CD4-positive, alpha-beta memory T cell (primary cell): ENCODE measurements around the gene NBAS. TPM values are rescaled to one million over a fixed set of nuclear protein-coding genes. Genes with fewer than 3 reads are reported as not detected.
A peak's percentile ranks its signal among the peaks of the same experiment; 100 is the strongest.

Experiments
- CTCF ChIA-PET: fragments of 350-600 bp; sonication (Branson Sonifier 250); formaldehyde crosslinking; loops from one replicate; lab custom pipeline; 2021; ENCODE audit warnings: inconsistent platforms; ENCODE audit not compliant: partially characterized antibody; lab: Charles Lee
- POLR2A ChIA-PET: fragments of 350-600 bp; sonication (Branson Sonifier 250); formaldehyde crosslinking; loops from one replicate; lab custom pipeline; 2021; ENCODE audit not compliant: partially characterized antibody; lab: Charles Lee
- DNase-seq, 5 donors: peaks; one replicate each; pipeline versions ENCODE4 v3.0.0 to v3.0.0-alpha.2; 2020 to 2022; ENCODE audit warnings: mixed read lengths in 1 of 5
- H3K27ac ChIP-seq: one replicate; pipeline ENCODE4 v1.7.0; 2013; ENCODE audit warnings: low read depth, low read length
- H3K27me3 ChIP-seq: 2 replicates; pipeline ENCODE4 v1.7.0; 2013; ENCODE audit warnings: mild to moderate bottlenecking, low read length, moderate library complexity; ENCODE audit not compliant: insufficient read depth
- H3K36me3 ChIP-seq: 2 replicates; pipeline ENCODE4 v1.7.0; 2013; ENCODE audit warnings: mild to moderate bottlenecking, low read length, moderate library complexity; ENCODE audit not compliant: insufficient read depth
- H3K4me1 ChIP-seq: 2 replicates; pipeline ENCODE4 v1.7.0; 2013; ENCODE audit warnings: mild to moderate bottlenecking, low read length, moderate library complexity; ENCODE audit not compliant: insufficient read depth
- H3K4me3 ChIP-seq, 2 donors: one replicate each; pipeline ENCODE4 v1.7.0; 2013; ENCODE audit warnings: low read length in 2 of 2, mild to moderate bottlenecking in 1 of 2
- H3K9me3 ChIP-seq, 2 donors: one replicate each; pipeline ENCODE4 v1.7.0; 2013; ENCODE audit warnings: low read length in 2 of 2, control low read depth in 1 of 2; ENCODE audit not compliant: control insufficient read depth in 1 of 2
- H3K27ac Mint-ChIP-seq, 7 donors: one replicate each; pipeline ENCODE4 v1.8.0; 2020 to 2021; ENCODE audit warnings: mixed read lengths in 7 of 7, mild to moderate bottlenecking in 6 of 7, inconsistent platforms in 3 of 7, moderate library complexity in 3 of 7
- H3K27me3 Mint-ChIP-seq, 2 donors: one replicate each; pipeline ENCODE4 v1.8.0; 2020 to 2021; ENCODE audit warnings: mixed read lengths in 2 of 2
- H3K36me3 Mint-ChIP-seq, 2 donors: one replicate each; pipeline ENCODE4 v1.8.0; 2020 to 2021; ENCODE audit warnings: mixed read lengths in 2 of 2, inconsistent platforms in 1 of 2, mild to moderate bottlenecking in 1 of 2
- H3K4me1 Mint-ChIP-seq, 4 donors: one replicate each; pipeline ENCODE4 v1.8.0; 2020 to 2021; ENCODE audit warnings: mixed read lengths in 4 of 4, mild to moderate bottlenecking in 1 of 4
- H3K4me3 Mint-ChIP-seq, 8 donors: one replicate each; pipeline ENCODE4 v1.8.0; 2020 to 2021; ENCODE audit warnings: mixed read lengths in 8 of 8, mild to moderate bottlenecking in 7 of 8, moderate library complexity in 6 of 8, inconsistent platforms in 3 of 8
- H3K9me3 Mint-ChIP-seq, 8 donors: one replicate each; pipeline ENCODE4 v1.8.0; 2020 to 2021; ENCODE audit warnings: mixed read lengths in 8 of 8, mild to moderate bottlenecking in 5 of 8, inconsistent platforms in 3 of 8, moderate library complexity in 1 of 8
- intact Hi-C: fragments of 100-400 bp; cut with micrococcal nuclease; formaldehyde crosslinking; loops from one replicate; pipeline ENCODE4 v1.15.1; 2023
- polyA plus RNA-seq, 2 donors: library from polyadenylated mRNA; unstranded; fragments of 300-500 nt; fragmentation: Illumina TruSeq; gene quantifications; one replicate each; pipeline ENCODE4 v1.2.3, GENCODE V29; 2021
- total RNA-seq, 2 experiments: library from RNA; stranded (reverse); gene quantifications; one replicate each; pipeline ENCODE4 v1.2.3, GENCODE V29; 2021

NBAS gene
- total and polyA plus RNA-seq, 4 experiments from 2014 or later: 16.1 to 37.0 (median 27.1) TPM

DNA sequence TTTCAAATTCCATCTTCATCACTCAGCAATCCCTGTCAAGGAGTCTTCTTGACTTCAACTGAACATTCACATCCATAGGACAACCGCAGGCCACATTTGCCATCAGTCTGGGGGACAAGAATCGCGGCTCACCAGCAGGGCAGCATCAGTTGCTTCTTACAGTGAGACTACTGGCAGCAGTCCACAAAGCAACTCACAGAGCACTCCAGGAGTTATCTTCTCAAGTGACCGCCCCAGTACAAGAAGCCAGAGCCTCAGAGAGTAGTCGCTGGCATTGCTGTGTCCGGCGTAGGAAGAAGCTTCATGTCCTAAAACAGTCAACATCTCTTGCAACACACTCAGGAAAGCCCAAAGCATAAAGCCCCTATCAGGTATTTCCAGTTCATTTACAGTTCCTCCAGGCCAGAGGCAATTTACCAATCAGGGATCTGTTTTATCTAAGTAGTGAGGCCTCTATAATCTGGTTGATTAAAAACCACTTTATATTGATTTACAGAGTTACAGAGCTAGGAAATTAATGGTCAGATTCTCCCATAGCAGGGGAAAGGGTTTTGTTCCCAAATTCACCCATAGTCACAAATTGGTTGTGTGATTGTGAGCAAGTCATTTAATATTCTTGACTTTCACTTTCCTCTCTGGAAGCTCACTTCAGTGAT, 177.3 kb downstream of the NBAS start:
- peaks cover 49 to 59% of the 10 kb centered on the region in 2 donors for H3K36me3 Mint-ChIP-seq
- H3K9me3 ChIP-seq: no peaks in the 10 kb centered on the region
- no peak overlapping the region for H3K27ac ChIP-seq
- peak overlapping the region in 2 of 7 donors; percentile 24 to 60 for H3K27ac Mint-ChIP-seq
- no peaks in the 10 kb centered on the region for H3K27me3 Mint-ChIP-seq
- H3K36me3 ChIP-seq: peaks cover 14% of the 10 kb centered on the region
- DNase-seq: no peak
- peaks cover 0 to 1% (median 0%) of the 10 kb centered on the region in 4 donors for H3K4me1 Mint-ChIP-seq
- H3K27me3 ChIP-seq: no peaks in the 10 kb centered on the region
- no peaks in the 10 kb centered on the region for H3K4me1 ChIP-seq
- ChIA-PET CTCF (no interaction called here), POLR2A (no interaction called here)
- H3K4me3 Mint-ChIP-seq: no peak overlapping the region
- H3K4me3 ChIP-seq: no peak overlapping the region
- intact Hi-C loops: no loop called here
- H3K9me3 Mint-ChIP-seq: no peaks in the 10 kb centered on the region

DNA sequence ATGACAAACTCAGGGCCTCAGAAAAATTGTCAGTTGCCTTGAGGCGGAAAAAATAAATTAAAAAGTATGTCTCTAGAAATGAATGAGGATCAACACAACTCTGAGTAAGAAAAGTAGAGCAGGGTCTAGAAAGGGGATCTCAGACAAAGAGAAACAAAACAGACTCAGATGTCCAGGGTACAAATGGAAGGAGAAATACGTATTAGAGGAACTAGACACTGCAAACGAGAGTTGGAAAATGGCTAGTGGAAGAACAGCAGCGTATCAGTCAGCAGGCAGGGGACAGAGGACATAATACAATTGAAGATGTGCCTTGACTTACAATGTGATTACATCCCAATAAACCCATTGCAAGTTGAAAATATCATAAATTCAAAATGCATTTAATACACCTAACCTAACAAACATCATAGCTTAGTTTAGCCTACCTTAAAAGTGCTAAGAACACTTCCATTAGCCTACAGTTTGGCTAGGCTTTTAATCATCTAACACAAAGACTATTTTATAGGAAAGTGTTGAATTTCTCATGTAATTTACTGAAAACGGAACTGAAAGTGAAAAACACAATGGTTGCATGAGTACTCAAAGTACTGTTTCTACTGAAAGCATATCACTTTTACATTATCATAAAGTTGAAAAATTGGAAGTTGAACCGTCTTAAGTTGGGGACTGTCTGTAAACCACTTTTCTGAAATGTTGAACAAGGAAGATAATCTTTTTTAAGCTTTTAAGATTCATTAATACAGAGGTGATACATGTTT, 182.8 kb downstream of the NBAS start:
- no peaks in the 10 kb centered on the region for H3K9me3 Mint-ChIP-seq
- H3K27me3 ChIP-seq: no peaks in the 10 kb centered on the region
- no peak overlapping the region for H3K4me3 ChIP-seq
- no peak overlapping the region for H3K4me3 Mint-ChIP-seq
- H3K36me3 Mint-ChIP-seq: peaks cover 53 to 63% of the 10 kb centered on the region in 2 donors
- H3K27ac Mint-ChIP-seq: peak overlapping the region in 3 of 7 donors; percentile 0 to 67 (median 24)
- H3K4me1 ChIP-seq: no peaks in the 10 kb centered on the region
- POLR2A ChIA-PET: no interaction called here
- H3K27ac ChIP-seq: no peak overlapping the region
- H3K9me3 ChIP-seq: no peaks in the 10 kb centered on the region
- intact Hi-C loops: no loop called here
- H3K36me3 ChIP-seq: peaks cover 9% of the 10 kb centered on the region
- CTCF ChIA-PET: interaction anchor here (1.3 kb wide), 1 partner anchor 8 kb away, joined by 4 read pairs; no protein-coding TSS in a partner anchor
- DNase-seq: no peak
- H3K4me1 Mint-ChIP-seq: peaks cover 0 to 1% (median 0%) of the 10 kb centered on the region in 4 donors
- no peaks in the 10 kb centered on the region for H3K27me3 Mint-ChIP-seq

DNA sequence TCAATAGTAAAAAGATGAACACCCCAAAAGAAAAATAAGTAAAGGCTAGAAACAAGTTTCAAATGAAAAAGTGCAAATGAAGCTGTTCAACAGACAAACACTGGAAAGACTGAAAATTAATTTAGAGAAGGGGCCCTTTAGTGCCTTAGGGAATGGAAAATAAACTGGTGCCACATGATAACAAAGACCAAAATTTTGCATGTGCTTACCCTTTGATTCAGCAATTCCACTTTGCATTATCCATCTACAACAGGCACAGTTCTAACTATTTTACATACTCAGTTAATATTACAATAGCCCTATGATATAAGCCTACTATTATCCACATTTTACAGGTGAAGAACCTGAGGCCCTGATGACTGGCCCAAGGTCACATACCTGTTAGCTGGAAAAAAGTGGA, 183.9 kb downstream of the NBAS start:
- H3K4me1 ChIP-seq: no peaks in the 10 kb centered on the region
- Mint-ChIP-seq H3K27me3 (no peaks in the 10 kb centered on the region), H3K4me3 (no peak overlapping the region), H3K36me3 (peaks cover 52 to 59% of the 10 kb centered on the region in 2 donors), H3K4me1 (peaks cover 0 to 1% (median 0%) of the 10 kb centered on the region in 4 donors), H3K9me3 (no peaks in the 10 kb centered on the region), H3K27ac (peak overlapping the region in 1 of 7 donors; percentile 78)
- POLR2A ChIA-PET: no interaction called here
- DNase-seq: no peak
- CTCF ChIA-PET: no interaction called here
- H3K27ac ChIP-seq: no peak overlapping the region
- peaks cover 7% of the 10 kb centered on the region for H3K36me3 ChIP-seq
- intact Hi-C loops: no loop called here
- H3K27me3 ChIP-seq: no peaks in the 10 kb centered on the region
- no peak overlapping the region for H3K4me3 ChIP-seq
- no peaks in the 10 kb centered on the region for H3K9me3 ChIP-seq

DNA sequence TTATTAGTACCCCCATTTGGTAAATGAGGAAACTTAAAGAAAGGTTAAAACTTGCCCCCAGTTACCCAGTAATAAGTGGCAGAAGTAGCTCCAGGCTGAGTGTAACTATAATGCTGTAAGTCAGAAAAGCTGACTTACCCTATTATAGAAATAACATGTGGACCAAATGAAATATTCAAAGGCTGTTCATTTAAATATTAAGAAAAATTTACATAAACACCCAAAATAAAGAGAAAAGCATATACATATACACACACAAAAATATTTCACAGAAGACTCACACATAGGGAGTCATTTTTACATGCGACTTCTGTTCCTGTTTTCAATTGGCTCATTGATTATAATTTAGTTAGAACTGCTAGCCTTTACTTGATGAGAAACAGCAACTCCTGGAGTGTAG, 189.1 kb downstream of the NBAS start:
- Mint-ChIP-seq H3K36me3 (peaks cover 41 to 56% of the 10 kb centered on the region in 2 donors), H3K27me3 (no peaks in the 10 kb centered on the region), H3K4me3 (no peak overlapping the region), H3K27ac (no peak overlapping the region), H3K9me3 (no peaks in the 10 kb centered on the region), H3K4me1 (peaks cover 0 to 3% (median 0%) of the 10 kb centered on the region in 4 donors)
- H3K4me1 ChIP-seq: no peaks in the 10 kb centered on the region
- no peaks in the 10 kb centered on the region for H3K9me3 ChIP-seq
- H3K27ac ChIP-seq: no peak overlapping the region
- intact Hi-C loops: no loop called here
- POLR2A ChIA-PET: no interaction called here
- H3K36me3 ChIP-seq: peaks cover 3% of the 10 kb centered on the region
- DNase-seq: no peak
- H3K4me3 ChIP-seq: no peak overlapping the region
- no peaks in the 10 kb centered on the region for H3K27me3 ChIP-seq
- CTCF ChIA-PET: no interaction called here

DNA sequence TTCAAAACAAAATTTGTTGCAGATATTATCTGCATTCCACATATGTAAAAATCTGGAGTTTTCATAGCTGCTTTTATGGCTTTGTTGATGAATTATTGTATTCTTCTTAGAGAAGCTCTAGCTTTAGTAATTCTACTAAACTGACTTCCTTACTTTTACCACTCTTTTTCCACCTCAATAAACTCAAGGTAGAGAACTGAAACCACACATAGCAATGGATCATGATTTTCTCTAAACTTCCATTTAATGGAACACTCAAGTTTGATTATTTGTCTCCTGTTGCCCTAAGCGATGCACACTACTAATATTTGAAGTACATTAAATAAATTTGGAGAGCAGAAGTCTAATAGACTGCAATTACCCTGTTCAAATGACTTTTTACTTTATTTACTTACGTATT, 192.0 kb downstream of the NBAS start:
- Histone ChIP-seq H3K27ac (no peak overlapping the region), H3K27me3 (no peaks in the 10 kb centered on the region), H3K4me3 (no peak overlapping the region), H3K4me1 (no peaks in the 10 kb centered on the region), H3K9me3 (no peaks in the 10 kb centered on the region), H3K36me3 (peaks cover 3% of the 10 kb centered on the region)
- intact Hi-C loops: no loop called here
- CTCF ChIA-PET: no interaction called here
- Mint-ChIP-seq H3K36me3 (peaks cover 46 to 65% of the 10 kb centered on the region in 2 donors), H3K27me3 (no peaks in the 10 kb centered on the region), H3K9me3 (no peaks in the 10 kb centered on the region), H3K27ac (no peak overlapping the region), H3K4me1 (peaks cover 0 to 3% (median 0%) of the 10 kb centered on the region in 4 donors), H3K4me3 (no peak overlapping the region)
- DNase-seq: no peak
- POLR2A ChIA-PET: no interaction called here

DNA sequence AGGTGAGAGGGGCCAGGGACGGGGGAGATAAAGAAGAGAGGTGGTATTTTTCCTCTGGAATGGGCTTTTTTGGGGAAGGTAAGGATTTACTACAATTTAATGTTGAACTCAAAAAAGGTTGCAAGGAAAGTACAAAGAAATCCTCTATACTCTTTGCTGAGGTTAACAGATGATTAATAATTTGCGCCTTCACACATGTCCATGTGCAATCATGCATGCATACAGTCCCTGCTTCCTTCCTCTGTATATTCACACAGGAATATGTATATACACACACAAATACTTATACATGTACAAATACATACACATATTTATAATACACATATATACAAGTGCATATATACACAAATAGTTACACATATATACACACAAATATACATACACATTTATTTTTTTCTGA, 193.4 kb downstream of the NBAS start:
- H3K27ac Mint-ChIP-seq: no peak overlapping the region
- intact Hi-C loops: no loop called here
- peaks cover 50 to 67% of the 10 kb centered on the region in 2 donors for H3K36me3 Mint-ChIP-seq

DNA sequence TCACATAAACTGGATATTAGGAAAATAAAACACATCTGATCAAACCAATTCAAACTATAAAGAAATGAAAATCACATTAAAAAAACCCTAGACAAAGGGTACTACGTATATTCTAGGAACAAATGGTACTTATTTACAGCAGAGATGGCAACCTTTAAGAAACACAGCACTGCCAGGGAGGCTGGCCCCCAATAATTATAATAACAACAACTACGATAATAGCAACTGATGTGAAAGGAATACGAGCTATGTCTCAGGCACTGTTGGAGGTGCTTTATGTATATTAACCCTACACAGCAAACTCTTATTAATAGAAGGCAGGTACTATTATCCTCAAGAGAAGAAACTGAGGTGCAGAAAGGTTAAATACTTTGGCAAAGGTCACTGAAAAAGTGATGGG, 193.9 kb downstream of the NBAS start:
- intact Hi-C loops: no loop called here
- Mint-ChIP-seq H3K27ac (peak overlapping the region in 2 of 7 donors; percentile 8 to 51), H3K4me3 (no peak overlapping the region), H3K9me3 (no peaks in the 10 kb centered on the region), H3K36me3 (peaks cover 46 to 65% of the 10 kb centered on the region in 2 donors), H3K4me1 (peaks cover 0 to 3% (median 0%) of the 10 kb centered on the region in 4 donors), H3K27me3 (no peaks in the 10 kb centered on the region)
- no peaks in the 10 kb centered on the region for H3K9me3 ChIP-seq
- no peak overlapping the region for H3K4me3 ChIP-seq
- H3K27ac ChIP-seq: no peak overlapping the region
- H3K27me3 ChIP-seq: no peaks in the 10 kb centered on the region
- no peak for DNase-seq
- ChIA-PET CTCF (no interaction called here), POLR2A (no interaction called here)
- H3K36me3 ChIP-seq: peaks cover 1% of the 10 kb centered on the region
- no peaks in the 10 kb centered on the region for H3K4me1 ChIP-seq

More for the DNA sequence above, 193.4 kb downstream of the NBAS start:
- H3K36me3 ChIP-seq: peaks cover 3% of the 10 kb centered on the region
- H3K27ac ChIP-seq: no peak overlapping the region
- no peak for DNase-seq
- no peaks in the 10 kb centered on the region for H3K9me3 Mint-ChIP-seq
- no peaks in the 10 kb centered on the region for H3K4me1 ChIP-seq
- no peaks in the 10 kb centered on the region for H3K9me3 ChIP-seq
- peaks cover 0 to 3% (median 0%) of the 10 kb centered on the region in 4 donors for H3K4me1 Mint-ChIP-seq
- H3K27me3 ChIP-seq: no peaks in the 10 kb centered on the region
- CTCF ChIA-PET: no interaction called here
- H3K4me3 Mint-ChIP-seq: no peak overlapping the region
- H3K27me3 Mint-ChIP-seq: no peaks in the 10 kb centered on the region
- POLR2A ChIA-PET: no interaction called here
- no peak overlapping the region for H3K4me3 ChIP-seq
